Liver (tissue), 9 donors: ENCODE data around the gene ACACA. TPM values are rescaled to one million over a fixed set of nuclear protein-coding genes. Genes with fewer than 3 reads are reported as not detected.

Source experiments
- DNase-seq: peaks from one replicate; pipeline ENCODE4 v3.0.0-alpha.2; 2017; ENCODE audit warnings: low spot score
- H3K27ac ChIP-seq, 2 donors: one replicate each; pipeline ENCODE4 v1.7.0; 2013; ENCODE audit warnings: inconsistent platforms in 2 of 2, low read length in 2 of 2, control low read depth in 1 of 2, low read depth in 1 of 2, mild to moderate bottlenecking in 1 of 2
- H3K27me3 ChIP-seq, 4 donors: one replicate each; pipeline versions ENCODE4 v1.6.1 to v1.7.0; 2013; ENCODE audit warnings: low read length in 3 of 4, inconsistent platforms in 1 of 4, mild to moderate bottlenecking in 1 of 4, moderate library complexity in 1 of 4; ENCODE audit not compliant: control insufficient read depth in 4 of 4, insufficient read depth in 4 of 4
- H3K36me3 ChIP-seq, 4 donors: one replicate each; pipeline versions ENCODE4 v1.6.1 to v1.7.0; 2013; ENCODE audit warnings: low read length in 3 of 4, mild to moderate bottlenecking in 3 of 4, low read depth in 1 of 4, moderate library complexity in 1 of 4; ENCODE audit not compliant: control insufficient read depth in 4 of 4, insufficient read depth in 3 of 4
- H3K4me1 ChIP-seq, 4 donors: one replicate each; pipeline versions ENCODE4 v1.6.1 to v1.7.0; 2013; ENCODE audit warnings: low read length in 3 of 4, mild to moderate bottlenecking in 3 of 4, moderate library complexity in 1 of 4; ENCODE audit not compliant: control insufficient read depth in 4 of 4, insufficient read depth in 4 of 4
- H3K4me3 ChIP-seq, 3 donors: one replicate each; pipeline versions ENCODE4 v1.6.1 to v1.7.0; 2013; ENCODE audit warnings: low read length in 3 of 3, control low read depth in 1 of 3, low read depth in 1 of 3, mild to moderate bottlenecking in 1 of 3
- H3K9ac ChIP-seq, 2 donors: one replicate each; pipeline ENCODE4 v1.7.0; 2013; ENCODE audit warnings: low read length in 2 of 2, mild to moderate bottlenecking in 2 of 2, moderate library complexity in 2 of 2, control low read depth in 1 of 2, low read depth in 1 of 2
- H3K9me3 ChIP-seq, 4 donors: one replicate each; pipeline versions ENCODE4 v1.6.1 to v1.7.0; 2013; ENCODE audit warnings: low read length in 3 of 4; ENCODE audit not compliant: control insufficient read depth in 4 of 4
- EGR1 ChIP-seq, 2 donors: IDR thresholded peaks; 2 replicates each; pipeline ENCODE4 v1.6.1; 2016 to 2018; ENCODE audit warnings: antibody characterized with exemption in 2 of 2, low read depth in 2 of 2
- FOXA1 ChIP-seq: IDR thresholded peaks from 2 replicates; pipeline ENCODE4 v1.6.1; 2016; ENCODE audit warnings: antibody characterized with exemption
- FOXA2 ChIP-seq: IDR thresholded peaks from 2 replicates; pipeline ENCODE4 v1.6.1; 2016; ENCODE audit warnings: antibody characterized with exemption
- GABPA ChIP-seq, 2 donors: IDR thresholded peaks in 1 of 2; conservative IDR thresholded peaks in 1 of 2; 2 replicates each; pipeline ENCODE4 v1.6.1; 2016; ENCODE audit warnings: antibody characterized with exemption in 2 of 2, mild to moderate bottlenecking in 1 of 2, moderate library complexity in 1 of 2
- HNF4A ChIP-seq, 2 donors: conservative IDR thresholded peaks; 2 replicates each; pipeline ENCODE4 v1.6.1; 2016; ENCODE audit warnings: antibody characterized with exemption in 2 of 2, mild to moderate bottlenecking in 2 of 2
- HNF4G ChIP-seq: IDR thresholded peaks from 2 replicates; pipeline ENCODE4 v1.6.1; 2016; ENCODE audit warnings: antibody characterized with exemption
- JUND ChIP-seq, 2 donors: IDR thresholded peaks; 2 replicates each; pipeline ENCODE4 v1.6.1; 2016; ENCODE audit warnings: antibody characterized with exemption in 2 of 2
- NR2F2 ChIP-seq: IDR thresholded peaks from 2 replicates; pipeline ENCODE4 v1.6.1; 2016; ENCODE audit warnings: antibody characterized with exemption
- RAD21 ChIP-seq, 2 donors: IDR thresholded peaks; 2 replicates each; pipeline ENCODE4 v1.6.1; 2016; ENCODE audit warnings: antibody characterized with exemption in 2 of 2, mild to moderate bottlenecking in 2 of 2
- RXRA ChIP-seq, 2 donors: IDR thresholded peaks; 2 replicates each; pipeline ENCODE4 v1.6.1; 2017 to 2018; ENCODE audit warnings: antibody characterized with exemption in 2 of 2, mild to moderate bottlenecking in 1 of 2
- SP1 ChIP-seq: IDR thresholded peaks from 2 replicates; pipeline ENCODE4 v1.6.1; 2018; ENCODE audit warnings: antibody characterized with exemption, mild to moderate bottlenecking
- TAF1 ChIP-seq: conservative IDR thresholded peaks from 2 replicates; pipeline ENCODE4 v1.6.1; 2016; ENCODE audit warnings: antibody characterized with exemption, mild to moderate bottlenecking
- YY1 ChIP-seq: IDR thresholded peaks from 2 replicates; pipeline ENCODE4 v1.6.1; 2016; ENCODE audit warnings: antibody characterized with exemption, mild to moderate bottlenecking
- WGBS: extraction: QIAGEN DNeasy Blood & Tissue Kit; methylation state at CpG from one replicate; pipeline ENCODE4 v1.1.7; 2013; 5-methylcytosine and 5-hydroxymethylcytosine counted together
- polyA plus RNA-seq, 2 donors: library from polyadenylated mRNA; stranded (reverse) in 1 of 2; unstranded in 1 of 2; fragments of 200-250 nt in 1 of 2; fragments of >200 nt in 1 of 2; fragmentation: Nextera tagmentation in 1 of 2; extraction: Ambion mirVana in 1 of 2; gene quantifications; one replicate each; pipeline versions ENCODE4 v1.2.1 to v1.2.3, GENCODE V29; 2013 to 2015
- total RNA-seq, 2 donors: library from RNA; depleted of rRNA; stranded (reverse); fragments of >200 nt; gene quantifications; one replicate each; pipeline ENCODE4 v1.2.3, GENCODE V29; 2014
- TF ChIP-seq, protein P1 (sequence below): IDR thresholded peaks from 2 replicates; pipeline ENCODE4 v1.6.1; 2016; ENCODE audit warnings: antibody characterized with exemption, mild to moderate bottlenecking
- TF ChIP-seq, protein P2 (sequence below): fragments of 150-350 bp; IDR thresholded peaks from 2 replicates; pipeline ENCODE4 v1.5.1; 2017; ENCODE audit warnings: improper control_type of control experiment, low read depth, low read length; ENCODE audit not compliant: missing input control
- TF ChIP-seq, protein P3 (sequence below): IDR thresholded peaks from 2 replicates; pipeline ENCODE4 v1.6.1; 2016; ENCODE audit warnings: antibody characterized with exemption
- TF ChIP-seq, protein P4 (sequence below): IDR thresholded peaks from 2 replicates; pipeline ENCODE4 v1.6.1; 2016; ENCODE audit warnings: antibody characterized with exemption
- TF ChIP-seq, protein P5 (sequence below): IDR thresholded peaks from 2 replicates; pipeline ENCODE4 v1.6.1; 2016; ENCODE audit warnings: antibody characterized with exemption
- donor health status: healthy.
- donor health status: healthy.
- donor health status: healthy.
- donor health status: healthy.
- donor health status: healthy.

ACACA gene
- total and polyA plus RNA-seq, 4 donors: 14.8 to 49.5 (median 31.2) TPM

DNA sequence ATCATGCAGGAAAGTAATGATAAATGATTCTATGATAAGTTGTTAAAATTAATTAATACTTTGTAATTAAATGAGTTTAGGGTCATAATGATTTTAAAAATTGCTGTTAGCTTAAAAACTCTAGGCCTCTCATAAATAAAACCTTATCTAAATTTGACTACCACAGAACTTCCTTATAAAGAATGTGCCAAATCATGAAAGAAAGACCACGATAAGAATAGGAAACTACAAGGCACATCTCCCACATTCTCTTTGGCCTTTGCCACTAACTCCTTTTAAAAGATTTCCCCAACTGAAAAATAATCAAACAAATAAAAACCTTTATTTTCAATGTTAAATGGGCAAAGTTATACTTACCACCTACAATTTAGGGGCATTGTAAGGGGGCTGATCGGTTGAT lies 195.5 kb downstream of the ACACA start:
- no peaks in the 10 kb centered on the region for H3K4me1 ChIP-seq
- H3K9ac ChIP-seq: no peak overlapping the region
- 80% methylated on average over 2 of the region's 2 CpGs for WGBS
- no peaks in the 10 kb centered on the region for H3K9me3 ChIP-seq
- peaks cover 0 to 53% (median 29%) of the 10 kb centered on the region in 4 donors for H3K36me3 ChIP-seq
- H3K27ac ChIP-seq: no peak overlapping the region
- TF ChIP-seq HNF4G: no peak
- TF ChIP-seq RXRA (IDR thresholded peaks at IDR 0.05): no peak
- TF ChIP-seq, protein P1, sequence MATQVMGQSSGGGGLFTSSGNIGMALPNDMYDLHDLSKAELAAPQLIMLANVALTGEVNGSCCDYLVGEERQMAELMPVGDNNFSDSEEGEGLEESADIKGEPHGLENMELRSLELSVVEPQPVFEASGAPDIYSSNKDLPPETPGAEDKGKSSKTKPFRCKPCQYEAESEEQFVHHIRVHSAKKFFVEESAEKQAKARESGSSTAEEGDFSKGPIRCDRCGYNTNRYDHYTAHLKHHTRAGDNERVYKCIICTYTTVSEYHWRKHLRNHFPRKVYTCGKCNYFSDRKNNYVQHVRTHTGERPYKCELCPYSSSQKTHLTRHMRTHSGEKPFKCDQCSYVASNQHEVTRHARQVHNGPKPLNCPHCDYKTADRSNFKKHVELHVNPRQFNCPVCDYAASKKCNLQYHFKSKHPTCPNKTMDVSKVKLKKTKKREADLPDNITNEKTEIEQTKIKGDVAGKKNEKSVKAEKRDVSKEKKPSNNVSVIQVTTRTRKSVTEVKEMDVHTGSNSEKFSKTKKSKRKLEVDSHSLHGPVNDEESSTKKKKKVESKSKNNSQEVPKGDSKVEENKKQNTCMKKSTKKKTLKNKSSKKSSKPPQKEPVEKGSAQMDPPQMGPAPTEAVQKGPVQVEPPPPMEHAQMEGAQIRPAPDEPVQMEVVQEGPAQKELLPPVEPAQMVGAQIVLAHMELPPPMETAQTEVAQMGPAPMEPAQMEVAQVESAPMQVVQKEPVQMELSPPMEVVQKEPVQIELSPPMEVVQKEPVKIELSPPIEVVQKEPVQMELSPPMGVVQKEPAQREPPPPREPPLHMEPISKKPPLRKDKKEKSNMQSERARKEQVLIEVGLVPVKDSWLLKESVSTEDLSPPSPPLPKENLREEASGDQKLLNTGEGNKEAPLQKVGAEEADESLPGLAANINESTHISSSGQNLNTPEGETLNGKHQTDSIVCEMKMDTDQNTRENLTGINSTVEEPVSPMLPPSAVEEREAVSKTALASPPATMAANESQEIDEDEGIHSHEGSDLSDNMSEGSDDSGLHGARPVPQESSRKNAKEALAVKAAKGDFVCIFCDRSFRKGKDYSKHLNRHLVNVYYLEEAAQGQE: no peak
- TF ChIP-seq HNF4A (conservative IDR thresholded peaks at IDR 0.05): no peak
- no peak for TF ChIP-seq YY1
- TF ChIP-seq, protein P2, sequence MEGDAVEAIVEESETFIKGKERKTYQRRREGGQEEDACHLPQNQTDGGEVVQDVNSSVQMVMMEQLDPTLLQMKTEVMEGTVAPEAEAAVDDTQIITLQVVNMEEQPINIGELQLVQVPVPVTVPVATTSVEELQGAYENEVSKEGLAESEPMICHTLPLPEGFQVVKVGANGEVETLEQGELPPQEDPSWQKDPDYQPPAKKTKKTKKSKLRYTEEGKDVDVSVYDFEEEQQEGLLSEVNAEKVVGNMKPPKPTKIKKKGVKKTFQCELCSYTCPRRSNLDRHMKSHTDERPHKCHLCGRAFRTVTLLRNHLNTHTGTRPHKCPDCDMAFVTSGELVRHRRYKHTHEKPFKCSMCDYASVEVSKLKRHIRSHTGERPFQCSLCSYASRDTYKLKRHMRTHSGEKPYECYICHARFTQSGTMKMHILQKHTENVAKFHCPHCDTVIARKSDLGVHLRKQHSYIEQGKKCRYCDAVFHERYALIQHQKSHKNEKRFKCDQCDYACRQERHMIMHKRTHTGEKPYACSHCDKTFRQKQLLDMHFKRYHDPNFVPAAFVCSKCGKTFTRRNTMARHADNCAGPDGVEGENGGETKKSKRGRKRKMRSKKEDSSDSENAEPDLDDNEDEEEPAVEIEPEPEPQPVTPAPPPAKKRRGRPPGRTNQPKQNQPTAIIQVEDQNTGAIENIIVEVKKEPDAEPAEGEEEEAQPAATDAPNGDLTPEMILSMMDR: no peak
- TF ChIP-seq, protein P3, sequence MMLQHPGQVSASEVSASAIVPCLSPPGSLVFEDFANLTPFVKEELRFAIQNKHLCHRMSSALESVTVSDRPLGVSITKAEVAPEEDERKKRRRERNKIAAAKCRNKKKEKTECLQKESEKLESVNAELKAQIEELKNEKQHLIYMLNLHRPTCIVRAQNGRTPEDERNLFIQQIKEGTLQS: no peak
- no peak for TF ChIP-seq FOXA1
- TF ChIP-seq RAD21 (IDR thresholded peaks at IDR 0.05): no peak
- TF ChIP-seq, protein P4, sequence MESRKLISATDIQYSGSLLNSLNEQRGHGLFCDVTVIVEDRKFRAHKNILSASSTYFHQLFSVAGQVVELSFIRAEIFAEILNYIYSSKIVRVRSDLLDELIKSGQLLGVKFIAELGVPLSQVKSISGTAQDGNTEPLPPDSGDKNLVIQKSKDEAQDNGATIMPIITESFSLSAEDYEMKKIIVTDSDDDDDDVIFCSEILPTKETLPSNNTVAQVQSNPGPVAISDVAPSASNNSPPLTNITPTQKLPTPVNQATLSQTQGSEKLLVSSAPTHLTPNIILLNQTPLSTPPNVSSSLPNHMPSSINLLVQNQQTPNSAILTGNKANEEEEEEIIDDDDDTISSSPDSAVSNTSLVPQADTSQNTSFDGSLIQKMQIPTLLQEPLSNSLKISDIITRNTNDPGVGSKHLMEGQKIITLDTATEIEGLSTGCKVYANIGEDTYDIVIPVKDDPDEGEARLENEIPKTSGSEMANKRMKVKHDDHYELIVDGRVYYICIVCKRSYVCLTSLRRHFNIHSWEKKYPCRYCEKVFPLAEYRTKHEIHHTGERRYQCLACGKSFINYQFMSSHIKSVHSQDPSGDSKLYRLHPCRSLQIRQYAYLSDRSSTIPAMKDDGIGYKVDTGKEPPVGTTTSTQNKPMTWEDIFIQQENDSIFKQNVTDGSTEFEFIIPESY: no peak
- TF ChIP-seq TAF1: no peak
- TF ChIP-seq JUND (IDR thresholded peaks at IDR 0.05): no peak
- no peak for TF ChIP-seq NR2F2
- TF ChIP-seq EGR1 (IDR thresholded peaks at IDR 0.05; ENCODE audit: low read depth in 2 of 2): no peak
- no peak for DNase-seq
- H3K4me3 ChIP-seq: no peak overlapping the region
- H3K27me3 ChIP-seq: no peaks in the 10 kb centered on the region

DNA sequence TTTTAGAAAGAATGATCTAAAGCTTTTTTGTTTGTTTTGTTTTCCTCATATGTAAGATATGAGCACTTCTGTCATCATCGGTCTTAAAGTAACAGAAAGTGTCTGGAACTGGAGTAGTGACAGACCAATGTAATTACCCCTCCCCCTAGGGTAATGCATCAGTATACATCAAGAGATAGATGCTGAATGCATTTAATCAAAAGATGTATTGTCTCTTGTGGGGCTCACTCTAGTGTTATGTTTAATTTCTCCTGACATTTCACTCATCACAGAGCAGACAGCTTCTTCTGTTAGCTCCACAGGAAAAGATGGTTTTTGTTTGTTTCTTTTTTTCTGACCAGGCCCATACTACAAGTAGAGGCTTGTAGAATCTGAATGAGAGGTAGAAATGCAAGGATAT lies 199.5 kb downstream of the ACACA start:
- H3K4me1 ChIP-seq: no peaks in the 10 kb centered on the region
- no peak overlapping the region for H3K9ac ChIP-seq
- H3K9me3 ChIP-seq: no peaks in the 10 kb centered on the region
- no peak overlapping the region for H3K4me3 ChIP-seq
- H3K27me3 ChIP-seq: no peaks in the 10 kb centered on the region
- 97% methylated on average over 1 of the region's 1 CpG for WGBS
- H3K36me3 ChIP-seq: peaks cover 5 to 67% (median 36%) of the 10 kb centered on the region in 4 donors
- TF ChIP-seq HNF4A (conservative IDR thresholded peaks at IDR 0.05) (no peak), RAD21 (IDR thresholded peaks at IDR 0.05) (no peak), SP1 (no peak), EGR1 (IDR thresholded peaks at IDR 0.05; ENCODE audit: low read depth in 2 of 2) (no peak), GABPA (IDR thresholded peaks at IDR 0.05 in 1 of 2, conservative IDR thresholded peaks at IDR 0.05 in 1 of 2) (no peak), FOXA1 (no peak), JUND (IDR thresholded peaks at IDR 0.05) (no peak), FOXA2 (no peak)
- TF ChIP-seq, protein P1: no peak
- TF ChIP-seq, protein P5, sequence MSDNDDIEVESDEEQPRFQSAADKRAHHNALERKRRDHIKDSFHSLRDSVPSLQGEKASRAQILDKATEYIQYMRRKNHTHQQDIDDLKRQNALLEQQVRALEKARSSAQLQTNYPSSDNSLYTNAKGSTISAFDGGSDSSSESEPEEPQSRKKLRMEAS: no peak
- no peak overlapping the region for H3K27ac ChIP-seq
- no peak for DNase-seq
